Nephron (organoid): Measurements from ENCODE around the gene PLA2G4D.

ENCODE experiments used
- H3K27ac Mint-ChIP-seq, 3 experiments: 2 replicates each; pipeline ENCODE4 v1.8.0; 2020; ENCODE audit warnings: mixed read lengths in 3 of 3, mild to moderate bottlenecking in 2 of 3, moderate library complexity in 1 of 3
- H3K27me3 Mint-ChIP-seq: 2 replicates; pipeline ENCODE4 v1.8.0; 2021; ENCODE audit warnings: low read depth, mild to moderate bottlenecking, moderate library complexity, mixed read lengths
- H3K36me3 Mint-ChIP-seq: 2 replicates; pipeline ENCODE4 v1.8.0; 2020; ENCODE audit warnings: low read depth, mixed read lengths
- H3K4me1 Mint-ChIP-seq: 2 replicates; pipeline ENCODE4 v1.8.0; 2020; ENCODE audit warnings: mixed read lengths
- H3K4me3 Mint-ChIP-seq, 3 experiments: 2 replicates each; pipeline ENCODE4 v1.8.0; 2020; ENCODE audit warnings: mild to moderate bottlenecking in 3 of 3, mixed read lengths in 3 of 3, moderate library complexity in 2 of 3
- H3K9me3 Mint-ChIP-seq: 2 replicates; pipeline ENCODE4 v1.8.0; 2020; ENCODE audit warnings: mixed read lengths
- CTCF ChIP-seq, 3 experiments: fragments of 200-600 bp; sonication (generic); IDR thresholded peaks; one replicate each; pipeline ENCODE4 v1.5.0; 2021; ENCODE audit warnings: antibody characterized with exemption in 3 of 3; ENCODE audit not compliant: unreplicated experiment in 3 of 3

Gene PLA2G4D

DNA sequence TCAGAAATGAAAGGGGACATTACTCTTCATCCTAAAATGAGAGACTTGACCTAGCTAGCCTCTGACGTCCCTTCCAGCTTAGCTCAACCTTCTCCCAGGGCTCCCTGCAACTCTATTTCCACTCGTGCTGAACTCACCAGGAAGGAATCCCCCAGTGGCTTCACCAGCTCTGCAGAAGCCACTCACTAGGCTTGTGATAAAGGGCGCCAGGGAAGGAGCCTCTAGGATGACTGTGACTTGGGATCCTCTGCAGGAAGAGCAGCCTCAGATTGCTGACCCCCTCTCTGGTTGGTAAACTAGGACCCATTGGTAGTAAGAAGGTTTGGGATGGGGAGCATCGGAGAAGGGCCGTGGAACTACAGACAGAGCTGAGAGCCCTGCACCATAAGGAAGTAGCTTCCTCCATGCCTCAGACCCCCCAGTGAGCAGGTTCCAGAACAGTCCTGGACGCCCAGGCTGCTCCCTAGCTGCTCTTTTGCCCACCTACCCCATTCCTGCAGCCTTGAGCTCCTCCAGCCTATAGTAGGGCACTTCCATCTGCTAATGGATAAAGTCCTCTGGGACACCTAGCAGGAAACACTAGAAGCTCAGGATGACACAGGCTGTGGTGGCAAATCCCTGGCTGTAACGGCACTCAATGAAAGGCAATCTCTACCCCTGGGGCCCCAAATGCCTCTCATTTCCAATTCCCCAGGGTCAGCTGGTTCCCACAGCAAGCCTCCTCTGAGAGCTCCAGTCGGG is 36.1 kb upstream of the PLA2G4D start:
- H3K27ac Mint-ChIP-seq = no peak overlapping the region
- H3K9me3 Mint-ChIP-seq = no peaks in the 10 kb centered on the region
- H3K4me1 Mint-ChIP-seq = no peaks in the 10 kb centered on the region
- TF ChIP-seq CTCF (IDR thresholded peaks at IDR 0.05; ENCODE audit: unreplicated experiment in 3 of 3) = no peak
- H3K36me3 Mint-ChIP-seq = no peaks in the 10 kb centered on the region
- H3K27me3 Mint-ChIP-seq = peaks cover 22% of the 10 kb centered on the region
- no peak overlapping the region for H3K4me3 Mint-ChIP-seq

- H3K36me3 Mint-ChIP-seq = no peaks in the 10 kb centered on the region
- H3K9me3 Mint-ChIP-seq = no peaks in the 10 kb centered on the region
- TF ChIP-seq CTCF (IDR thresholded peaks at IDR 0.05; ENCODE audit: unreplicated experiment in 3 of 3) = no peak
- peaks cover 23% of the 10 kb centered on the region for H3K27me3 Mint-ChIP-seq
- no peak overlapping the region for H3K4me3 Mint-ChIP-seq
- no peak overlapping the region for H3K27ac Mint-ChIP-seq
- H3K4me1 Mint-ChIP-seq = no peaks in the 10 kb centered on the region
These were observed 35.0 kb upstream of the PLA2G4D start for GRCh38 chr15:42129364-42129763.

- no peak overlapping the region for H3K27ac Mint-ChIP-seq
These were observed 34.1 kb upstream of the PLA2G4D start for GRCh38 chr15:42128476-42128875.

GRCh38 chr15:42123546-42123945 is 29.2 kb upstream of the PLA2G4D start:
- Mint-ChIP-seq H3K4me1 (peaks cover 7% of the 10 kb centered on the region), H3K9me3 (no peaks in the 10 kb centered on the region), H3K27ac (no peak overlapping the region), H3K4me3 (no peak overlapping the region), H3K27me3 (peaks cover 16% of the 10 kb centered on the region), H3K36me3 (no peaks in the 10 kb centered on the region)
- no peak for TF ChIP-seq CTCF (IDR thresholded peaks at IDR 0.05; ENCODE audit: unreplicated experiment in 3 of 3)

More at GRCh38 chr15:42128476-42128875, 34.1 kb upstream of the PLA2G4D start:
- no peak for TF ChIP-seq CTCF (IDR thresholded peaks at IDR 0.05; ENCODE audit: unreplicated experiment in 3 of 3)
- no peaks in the 10 kb centered on the region for H3K36me3 Mint-ChIP-seq
- H3K27me3 Mint-ChIP-seq = peaks cover 23% of the 10 kb centered on the region
- no peak overlapping the region for H3K4me3 Mint-ChIP-seq
- H3K4me1 Mint-ChIP-seq = no peaks in the 10 kb centered on the region
- no peaks in the 10 kb centered on the region for H3K9me3 Mint-ChIP-seq

- Mint-ChIP-seq H3K4me1 (peaks cover 7% of the 10 kb centered on the region), H3K36me3 (no peaks in the 10 kb centered on the region), H3K27ac (no peak overlapping the region), H3K27me3 (peaks cover 12% of the 10 kb centered on the region), H3K4me3 (no peak overlapping the region), H3K9me3 (no peaks in the 10 kb centered on the region)
- TF ChIP-seq CTCF (IDR thresholded peaks at IDR 0.05; ENCODE audit: unreplicated experiment in 3 of 3) = no peak
These were observed 27.3 kb upstream of the PLA2G4D start for GRCh38 chr15:42121682-42122081.

DNA sequence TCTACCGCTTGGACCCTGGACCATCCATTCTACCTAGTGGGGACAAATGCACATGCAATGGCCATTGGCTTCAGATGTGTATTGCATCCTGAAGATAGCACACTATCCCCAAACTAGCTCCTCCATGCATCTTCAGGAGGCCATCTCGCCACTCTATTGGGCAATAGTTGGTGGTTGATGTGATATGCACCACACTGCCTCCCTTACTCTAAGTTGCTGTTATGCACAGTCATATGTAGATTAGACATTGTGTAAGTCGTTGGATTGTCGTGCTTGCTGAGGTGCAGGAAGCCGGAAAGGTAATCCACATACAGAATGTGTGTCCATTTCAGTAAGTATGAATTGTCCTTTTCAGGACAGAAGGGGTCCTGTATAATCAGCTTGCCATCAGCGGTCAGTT is 26.7 kb upstream of the PLA2G4D start:
- Mint-ChIP-seq H3K9me3 (peaks cover 3% of the 10 kb centered on the region), H3K36me3 (no peaks in the 10 kb centered on the region), H3K27me3 (peaks cover 12% of the 10 kb centered on the region), H3K4me1 (peaks cover 7% of the 10 kb centered on the region), H3K4me3 (no peak overlapping the region), H3K27ac (no peak overlapping the region)
- TF ChIP-seq CTCF (IDR thresholded peaks at IDR 0.05; ENCODE audit: unreplicated experiment in 3 of 3) = no peak
